ENCODE results near the gene KRTAP2-1.

DNA sequence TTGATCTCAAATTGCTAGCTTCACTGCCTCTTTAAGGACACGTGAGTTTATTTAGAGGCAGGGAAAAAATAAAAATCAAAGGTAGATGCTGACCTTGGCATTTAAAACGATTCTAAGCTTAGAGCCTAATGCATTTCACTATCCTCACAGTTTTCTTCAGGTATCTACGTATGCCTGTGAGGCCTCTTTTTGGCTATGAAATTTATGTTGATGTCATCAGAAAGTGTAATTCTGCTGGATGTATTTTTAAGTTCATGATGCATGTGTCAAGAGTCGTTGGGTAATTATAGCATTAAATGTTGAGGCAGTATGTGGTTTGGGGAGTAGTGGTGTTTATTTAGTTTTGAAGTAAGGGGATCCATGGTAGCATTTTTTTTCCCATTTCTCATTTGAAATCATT, 43.2 kb downstream of the KRTAP2-1 start:
- TF ChIP-seq, protein P1, sequence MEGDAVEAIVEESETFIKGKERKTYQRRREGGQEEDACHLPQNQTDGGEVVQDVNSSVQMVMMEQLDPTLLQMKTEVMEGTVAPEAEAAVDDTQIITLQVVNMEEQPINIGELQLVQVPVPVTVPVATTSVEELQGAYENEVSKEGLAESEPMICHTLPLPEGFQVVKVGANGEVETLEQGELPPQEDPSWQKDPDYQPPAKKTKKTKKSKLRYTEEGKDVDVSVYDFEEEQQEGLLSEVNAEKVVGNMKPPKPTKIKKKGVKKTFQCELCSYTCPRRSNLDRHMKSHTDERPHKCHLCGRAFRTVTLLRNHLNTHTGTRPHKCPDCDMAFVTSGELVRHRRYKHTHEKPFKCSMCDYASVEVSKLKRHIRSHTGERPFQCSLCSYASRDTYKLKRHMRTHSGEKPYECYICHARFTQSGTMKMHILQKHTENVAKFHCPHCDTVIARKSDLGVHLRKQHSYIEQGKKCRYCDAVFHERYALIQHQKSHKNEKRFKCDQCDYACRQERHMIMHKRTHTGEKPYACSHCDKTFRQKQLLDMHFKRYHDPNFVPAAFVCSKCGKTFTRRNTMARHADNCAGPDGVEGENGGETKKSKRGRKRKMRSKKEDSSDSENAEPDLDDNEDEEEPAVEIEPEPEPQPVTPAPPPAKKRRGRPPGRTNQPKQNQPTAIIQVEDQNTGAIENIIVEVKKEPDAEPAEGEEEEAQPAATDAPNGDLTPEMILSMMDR (IDR thresholded peaks at IDR 0.05), result no peak
- TF ChIP-seq EP300 (IDR thresholded peaks at IDR 0.05; ENCODE audit: low read depth), result no peak
